Measurements from ENCODE around the gene CALM1. TPM values are rescaled to one million over a fixed set of nuclear protein-coding genes. Genes with fewer than 3 reads are reported as not detected.

Gene CALM1
- total RNA-seq, 2 donors from 2014 or later = 137 to 199 TPM

DNA sequence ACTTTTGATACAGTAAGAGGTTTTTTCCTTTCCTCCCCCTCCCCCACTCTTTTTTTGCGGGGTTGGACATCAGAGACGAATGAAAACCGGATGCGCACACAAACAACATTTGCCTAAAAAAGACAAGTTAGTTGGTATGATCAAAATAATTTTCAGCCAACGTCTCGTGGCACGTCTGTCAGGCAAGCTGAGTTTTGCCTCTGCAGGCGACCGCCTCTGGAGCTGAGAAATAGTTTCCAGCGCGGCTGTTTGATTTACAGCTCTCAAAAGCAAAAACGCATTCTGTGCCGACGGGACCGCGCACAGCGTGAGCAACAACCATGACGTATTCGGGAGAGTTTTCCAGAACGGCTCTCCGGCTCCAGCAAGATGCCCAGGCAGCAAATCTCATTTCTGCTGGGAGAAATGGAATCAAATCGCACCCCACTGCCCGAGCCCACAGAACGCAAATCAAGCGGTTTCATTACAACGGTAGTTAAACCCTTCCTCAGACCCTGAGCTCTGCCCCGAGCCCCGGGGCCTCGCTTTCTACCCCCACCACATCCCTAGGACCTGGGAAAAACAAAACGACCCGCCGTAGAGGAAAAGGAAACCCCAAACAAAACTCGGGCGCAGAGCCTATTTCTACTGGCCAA lies 14.2 kb upstream of the CALM1 start:
- Histone ChIP-seq H3K36me3 (replicated peaks in 1 of 2; ENCODE audit: insufficient read depth in 1 of 2, low read depth in 2 of 2) (no peaks in the 10 kb centered on the region), H3K4me3 (peak overlapping the region in 1 of 2 donors; percentile 23), H3K9me3 (no peaks in the 10 kb centered on the region), H3K27ac (peak overlapping the region; percentile 81 to 99 (median 97)), H3K4me1 (peaks cover 44% of the 10 kb centered on the region), H3K27me3 (no peaks in the 10 kb centered on the region)
- peak; percentile 51 for ATAC-seq
- peak; percentile 69 to 78 (median 74) for DNase-seq
- WGBS, 2 donors = 0 to 1% methylated on average over 29 to 34 of the region's 34 CpGs
- TF ChIP-seq, protein P1, sequence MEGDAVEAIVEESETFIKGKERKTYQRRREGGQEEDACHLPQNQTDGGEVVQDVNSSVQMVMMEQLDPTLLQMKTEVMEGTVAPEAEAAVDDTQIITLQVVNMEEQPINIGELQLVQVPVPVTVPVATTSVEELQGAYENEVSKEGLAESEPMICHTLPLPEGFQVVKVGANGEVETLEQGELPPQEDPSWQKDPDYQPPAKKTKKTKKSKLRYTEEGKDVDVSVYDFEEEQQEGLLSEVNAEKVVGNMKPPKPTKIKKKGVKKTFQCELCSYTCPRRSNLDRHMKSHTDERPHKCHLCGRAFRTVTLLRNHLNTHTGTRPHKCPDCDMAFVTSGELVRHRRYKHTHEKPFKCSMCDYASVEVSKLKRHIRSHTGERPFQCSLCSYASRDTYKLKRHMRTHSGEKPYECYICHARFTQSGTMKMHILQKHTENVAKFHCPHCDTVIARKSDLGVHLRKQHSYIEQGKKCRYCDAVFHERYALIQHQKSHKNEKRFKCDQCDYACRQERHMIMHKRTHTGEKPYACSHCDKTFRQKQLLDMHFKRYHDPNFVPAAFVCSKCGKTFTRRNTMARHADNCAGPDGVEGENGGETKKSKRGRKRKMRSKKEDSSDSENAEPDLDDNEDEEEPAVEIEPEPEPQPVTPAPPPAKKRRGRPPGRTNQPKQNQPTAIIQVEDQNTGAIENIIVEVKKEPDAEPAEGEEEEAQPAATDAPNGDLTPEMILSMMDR (IDR thresholded peaks at IDR 0.05) = no peak
- TF ChIP-seq POLR2A (IDR thresholded peaks at IDR 0.05) = no peak
- intact Hi-C loops (cut with DNase I) = no loop called here

DNA sequence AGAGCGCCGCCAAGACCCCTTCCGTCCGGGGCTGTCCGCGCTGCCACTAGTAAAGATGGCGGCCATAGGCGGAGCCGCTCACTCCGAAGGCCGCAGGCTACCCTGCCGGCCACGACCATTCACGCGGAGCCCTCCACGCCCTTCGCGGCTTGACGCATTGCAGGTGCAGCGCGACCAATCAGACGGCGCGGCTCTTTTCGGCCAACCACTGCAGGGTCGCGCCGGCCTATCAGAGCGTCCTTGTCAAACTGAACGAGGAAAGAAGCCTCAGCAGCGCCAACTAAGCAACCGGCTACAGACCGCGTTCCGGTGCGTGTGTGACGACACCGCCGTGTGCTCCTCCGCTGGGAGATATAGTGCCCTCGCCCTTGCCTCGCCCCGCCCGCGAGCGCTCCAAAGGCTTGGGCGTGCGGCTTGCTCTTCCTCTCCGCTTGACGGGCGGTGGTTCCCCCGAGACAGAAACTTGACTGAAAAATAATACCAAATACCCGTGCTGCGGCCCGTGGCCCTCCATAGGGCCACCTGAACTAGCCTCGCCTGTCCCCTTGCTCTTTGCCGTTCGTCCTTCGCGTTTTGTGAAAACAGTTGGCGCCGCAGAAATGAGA lies 13.6 kb upstream of the CALM1 start:
- ATAC-seq = peak; percentile 91

DNA sequence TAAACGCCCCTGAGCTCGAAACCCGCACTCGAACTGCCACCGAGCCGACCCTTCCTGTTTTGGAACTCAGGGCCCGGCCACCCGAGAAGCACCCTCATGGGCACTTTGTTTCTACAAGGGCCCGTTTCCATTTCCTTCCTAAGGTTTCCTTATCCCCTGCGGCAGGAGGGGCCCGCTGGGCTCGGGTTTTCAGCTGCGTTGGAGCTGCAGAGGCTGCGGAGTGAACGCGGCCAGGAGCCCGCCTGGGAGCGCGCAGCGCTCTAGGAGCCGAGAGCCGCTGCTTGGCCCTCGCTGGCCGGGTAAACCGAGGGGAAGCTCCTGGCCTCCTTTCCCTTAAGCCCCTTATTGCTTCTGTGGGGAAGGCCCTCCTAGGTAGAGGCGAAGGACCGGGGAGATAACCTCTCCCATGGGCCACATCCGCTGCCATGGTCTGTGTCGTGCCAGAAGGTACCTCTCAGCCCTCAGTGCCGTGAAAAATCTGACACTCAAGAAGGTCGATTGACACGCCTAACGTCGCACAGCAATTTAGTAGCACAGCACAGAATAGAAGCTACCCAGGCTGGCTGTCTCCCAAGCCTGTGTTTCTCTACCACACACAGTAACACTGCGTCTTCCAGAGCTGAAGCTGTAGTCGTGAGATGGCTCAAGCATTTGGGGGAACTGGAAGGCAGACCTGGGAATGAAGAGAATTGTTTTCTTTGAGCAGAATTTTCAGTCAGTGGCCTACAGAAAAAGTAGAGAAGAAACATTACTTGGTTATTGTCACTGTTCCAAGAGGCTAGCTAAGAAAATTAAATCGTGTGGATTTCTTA lies 12.9 kb upstream of the CALM1 start:
- Histone ChIP-seq H3K27me3 (no peaks in the 10 kb centered on the region), H3K27ac (peak overlapping the region; percentile 96 to 99 (median 98)), H3K9me3 (no peaks in the 10 kb centered on the region), H3K4me1 (peaks cover 55% of the 10 kb centered on the region), H3K36me3 (replicated peaks in 1 of 2; ENCODE audit: insufficient read depth in 1 of 2, low read depth in 2 of 2) (no peaks in the 10 kb centered on the region), H3K4me3 (peak overlapping the region in 1 of 2 donors; percentile 12)
- intact Hi-C loops (cut with DNase I) = no loop called here
- TF ChIP-seq, protein P1 (IDR thresholded peaks at IDR 0.05) = no peak
- TF ChIP-seq POLR2A (IDR thresholded peaks at IDR 0.05) = no peak
- WGBS, 2 donors = 6 to 8% methylated on average over 21 to 37 of the region's 37 CpGs
- ATAC-seq (peak; percentile 22), DNase-seq (peak; percentile 65 to 69 (median 68))

More for the DNA sequence above, 13.6 kb upstream of the CALM1 start:
- 0% methylated on average over 9 to 62 of the region's 62 CpGs for WGBS, 2 donors
- Histone ChIP-seq H3K27ac (peak overlapping the region; percentile 96 to 99 (median 98)), H3K9me3 (no peaks in the 10 kb centered on the region), H3K4me1 (peaks cover 50% of the 10 kb centered on the region), H3K36me3 (replicated peaks in 1 of 2; ENCODE audit: insufficient read depth in 1 of 2, low read depth in 2 of 2) (no peaks in the 10 kb centered on the region), H3K27me3 (no peaks in the 10 kb centered on the region), H3K4me3 (peak overlapping the region; percentile 12 to 23)
- intact Hi-C loops (cut with DNase I) = no loop called here
- peak; percentile 99 to 100 (median 100) for DNase-seq
- TF ChIP-seq, protein P1 (IDR thresholded peaks at IDR 0.05) = peak in 4 of 7 experiments; percentile 22 to 45 (median 34)
- peak; percentile 97 to 99 (median 99) for TF ChIP-seq POLR2A (IDR thresholded peaks at IDR 0.05)

DNA sequence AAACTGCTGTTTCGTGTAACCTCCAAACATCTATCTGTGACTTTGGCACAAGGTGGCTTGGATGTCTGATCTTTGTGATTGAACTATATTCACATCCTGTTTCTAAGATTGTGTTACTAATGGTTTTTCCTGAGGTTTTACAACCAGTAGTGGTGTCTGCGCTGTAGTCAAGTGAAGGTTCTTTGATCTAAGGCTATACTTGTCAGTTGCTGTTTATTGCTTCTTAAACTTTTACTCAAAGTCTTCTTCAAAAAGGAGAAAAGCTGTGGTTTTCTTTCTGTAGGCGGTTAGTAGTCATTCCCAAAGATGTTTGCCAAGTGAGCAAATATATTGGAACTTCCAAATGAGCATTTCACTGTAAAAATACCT lies 12.3 kb upstream of the CALM1 start:
- TF ChIP-seq, protein P1 (IDR thresholded peaks at IDR 0.05) = no peak
- TF ChIP-seq POLR2A (IDR thresholded peaks at IDR 0.05) = no peak
- H3K36me3 ChIP-seq (replicated peaks in 1 of 2; ENCODE audit: insufficient read depth in 1 of 2, low read depth in 2 of 2) = no peaks in the 10 kb centered on the region
- no peak for ATAC-seq
- H3K4me1 ChIP-seq = peaks cover 55% of the 10 kb centered on the region
- no peak overlapping the region for H3K4me3 ChIP-seq
- intact Hi-C loops (cut with DNase I) = no loop called here
- no peak for DNase-seq
- no peaks in the 10 kb centered on the region for H3K9me3 ChIP-seq
- H3K27me3 ChIP-seq = no peaks in the 10 kb centered on the region
- 62 to 68% methylated on average over 3 of the region's 3 CpGs for WGBS, 2 donors
- H3K27ac ChIP-seq = peak overlapping the region; percentile 96 to 99 (median 98)

All from body of pancreas (tissue), 4 donors.